Hematopoietic multipotent progenitor cell treated with erythropoietin and hydrocortisone succinate and interleukin-3 and kit ligand, for 17 days (in vitro differentiated cells): ENCODE measurements around the gene NCCRP1.
"Not testable (repeated sequence)": the region's sequence is repeated elsewhere in the genome, so short reads cannot be mapped to it uniquely, and the experiment has no call there.

Experiments used
- DNase-seq: peaks from one replicate; pipeline ENCODE4 v3.0.0-alpha.2; 2015; ENCODE audit warnings: low spot score

NCCRP1 gene

GRCh38 chr19:39208175-39208795 lies 11.5 kb downstream of the NCCRP1 start:
- no peak for DNase-seq

DNA sequence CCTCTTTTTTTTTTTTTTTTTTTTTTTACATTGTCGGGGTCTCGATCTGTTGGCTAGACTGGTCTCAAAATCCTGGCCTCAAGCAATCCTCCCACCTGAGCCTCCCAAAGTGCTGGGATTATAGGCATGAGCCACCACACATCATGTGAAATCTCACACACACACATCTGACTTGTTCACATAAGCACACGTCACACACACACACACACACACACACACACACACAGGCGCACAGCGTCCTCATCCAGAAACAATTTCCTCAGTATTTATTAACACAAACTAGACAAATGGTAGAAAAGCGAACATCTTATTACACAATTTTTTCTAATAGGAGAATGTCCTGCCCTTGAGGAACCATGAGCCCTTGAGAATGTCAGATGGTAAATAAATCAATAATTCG lies 12.4 kb downstream of the NCCRP1 start:
- DNase-seq, result no peak

DNA sequence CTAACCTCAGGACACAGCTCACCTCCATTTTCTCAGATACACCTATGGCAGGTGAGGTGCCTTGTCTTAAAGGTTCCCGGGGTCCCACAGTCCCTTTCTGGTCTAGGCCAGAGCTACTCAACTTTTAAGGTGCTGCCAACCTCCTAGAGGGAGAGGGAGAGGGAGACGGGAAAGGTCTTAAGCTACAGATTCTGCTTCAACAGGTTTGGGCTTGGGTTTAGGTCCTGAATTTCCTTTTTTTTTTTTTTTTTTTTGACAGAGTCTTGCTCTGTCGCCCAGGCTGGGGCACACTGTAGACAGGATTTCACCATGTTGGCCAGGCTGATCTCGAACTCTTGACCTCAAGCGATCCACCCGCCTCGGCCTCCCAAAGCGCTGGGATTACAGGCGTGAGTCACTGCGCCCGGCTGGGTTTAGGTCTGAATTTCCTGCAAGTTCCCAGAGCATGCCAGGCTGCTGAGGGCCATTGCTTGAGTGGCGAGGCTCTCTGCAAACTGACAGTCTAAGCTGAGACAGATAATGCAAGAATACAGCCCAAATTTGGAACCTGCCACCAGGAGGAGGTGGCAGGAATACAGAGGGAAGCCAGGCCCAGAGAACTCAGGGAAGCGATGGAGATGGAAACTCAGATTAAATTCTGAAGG lies 15.1 kb downstream of the NCCRP1 start:
- no peak for DNase-seq

- DNase-seq, result peak; percentile 35
These were observed 15.6 kb downstream of the NCCRP1 start for GRCh38 chr19:39212375-39212742.

- not testable (repeated sequence) for DNase-seq
These were observed 18.6 kb downstream of the NCCRP1 start for GRCh38 chr19:39215323-39215722.

GRCh38 chr19:39217094-39217493 lies 20.3 kb downstream of the NCCRP1 start:
- DNase-seq, result no peak

DNA sequence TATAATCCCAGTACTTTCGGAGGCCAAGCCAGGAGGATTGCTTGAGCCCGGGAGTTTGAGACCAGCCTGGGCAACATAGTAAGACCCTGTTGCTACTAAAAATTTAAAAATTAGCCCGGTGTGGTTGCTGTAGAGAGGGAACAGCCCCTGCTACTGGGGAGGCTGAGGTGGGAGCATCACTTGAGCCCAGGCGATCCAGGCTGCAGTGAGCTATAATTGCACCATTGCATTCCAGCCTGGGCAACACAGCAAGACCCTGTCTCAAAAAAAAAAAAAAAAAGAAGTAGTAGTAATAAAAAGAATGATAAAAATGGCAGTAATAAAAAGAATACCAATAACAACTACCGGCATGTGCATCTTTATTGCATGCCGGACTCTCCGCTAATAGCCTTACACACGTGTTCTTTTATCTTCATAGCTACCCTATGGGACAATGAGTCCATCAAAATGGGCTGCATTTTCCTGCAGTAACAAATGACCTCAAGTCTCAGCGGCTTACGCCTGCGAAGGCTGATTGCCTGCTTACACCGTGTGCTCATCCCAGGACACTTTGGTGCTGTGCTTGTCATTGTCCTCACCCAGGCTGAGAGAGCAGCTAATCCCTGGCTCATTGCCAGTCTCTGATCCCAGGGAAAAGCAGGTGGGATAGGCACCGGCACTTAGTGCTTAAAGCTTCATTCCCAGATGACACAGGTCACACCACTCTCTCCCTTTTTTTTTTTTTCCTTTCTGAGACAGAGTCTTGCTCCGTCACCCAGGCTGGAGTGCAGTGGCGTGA lies 21.7 kb downstream of the NCCRP1 start:
- no peak for DNase-seq

GRCh38 chr19:39219108-39219507 lies 22.3 kb downstream of the NCCRP1 start:
- DNase-seq, result not testable (repeated sequence)

GRCh38 chr19:39223703-39224279 lies 27.0 kb downstream of the NCCRP1 start:
- DNase-seq, result no peak

DNA sequence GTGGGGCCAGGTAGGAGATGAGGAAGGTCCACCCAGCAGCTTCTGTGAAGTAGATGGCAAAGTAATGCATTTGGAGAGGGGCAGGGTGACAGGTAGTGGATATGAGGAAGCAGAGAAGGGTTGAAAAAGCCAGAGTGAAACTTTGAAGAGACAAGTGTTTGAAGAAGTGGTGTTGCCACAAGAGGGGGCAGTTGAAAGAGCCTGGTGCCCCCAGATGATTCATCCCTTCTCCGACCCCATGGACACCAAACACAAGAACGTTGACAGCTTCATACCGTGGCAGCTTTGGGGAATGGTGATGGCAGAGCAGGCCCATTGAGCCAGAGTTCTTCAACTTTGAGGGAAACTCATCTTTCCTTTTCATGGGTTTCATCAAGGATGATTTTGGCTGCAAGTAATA lies 28.1 kb downstream of the NCCRP1 start:
- DNase-seq, result no peak

DNA sequence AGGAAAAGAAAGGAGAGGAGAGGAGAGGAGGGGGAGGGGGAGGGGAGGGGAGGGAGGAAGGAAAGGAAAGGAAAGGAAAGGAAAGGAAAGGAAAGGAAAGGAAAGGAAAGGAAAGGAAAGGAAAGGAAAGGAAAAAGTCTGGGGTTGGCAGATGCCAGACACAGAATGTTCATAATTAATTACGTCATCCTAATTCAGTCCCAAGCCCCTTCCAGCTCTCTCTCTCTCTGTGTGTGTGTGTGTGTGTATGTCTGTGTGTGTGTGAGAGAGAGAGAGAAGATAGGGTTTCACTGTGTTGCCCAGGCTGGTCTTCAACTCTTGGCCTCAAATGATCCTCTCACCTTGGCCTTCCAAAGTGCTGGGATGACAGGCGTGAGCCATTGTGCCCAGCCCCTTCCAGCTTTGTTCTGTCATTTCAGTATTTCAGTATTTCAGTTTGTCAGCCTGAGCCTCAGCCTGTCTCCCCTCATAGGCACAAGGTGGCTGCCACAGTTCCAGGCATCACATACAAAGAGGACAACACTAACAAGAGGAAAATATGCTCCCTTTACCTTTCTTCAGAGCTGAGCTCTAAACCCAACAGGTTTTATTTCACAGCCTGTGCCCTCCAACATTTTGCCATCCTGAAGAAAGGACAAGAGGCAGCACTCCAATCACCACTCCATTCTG lies 33.5 kb downstream of the NCCRP1 start:
- no peak for DNase-seq

GRCh38 chr19:39232708-39233107 lies 35.9 kb downstream of the NCCRP1 start:
- no peak for DNase-seq

GRCh38 chr19:39236527-39236926 lies 39.8 kb downstream of the NCCRP1 start:
- DNase-seq, result no peak

GRCh38 chr19:39237200-39238184 lies 40.7 kb downstream of the NCCRP1 start:
- DNase-seq, result no peak

GRCh38 chr19:39238209-39238608 lies 41.4 kb downstream of the NCCRP1 start:
- DNase-seq, result no peak

GRCh38 chr19:39238944-39239343 lies 42.2 kb downstream of the NCCRP1 start:
- no peak for DNase-seq

DNA sequence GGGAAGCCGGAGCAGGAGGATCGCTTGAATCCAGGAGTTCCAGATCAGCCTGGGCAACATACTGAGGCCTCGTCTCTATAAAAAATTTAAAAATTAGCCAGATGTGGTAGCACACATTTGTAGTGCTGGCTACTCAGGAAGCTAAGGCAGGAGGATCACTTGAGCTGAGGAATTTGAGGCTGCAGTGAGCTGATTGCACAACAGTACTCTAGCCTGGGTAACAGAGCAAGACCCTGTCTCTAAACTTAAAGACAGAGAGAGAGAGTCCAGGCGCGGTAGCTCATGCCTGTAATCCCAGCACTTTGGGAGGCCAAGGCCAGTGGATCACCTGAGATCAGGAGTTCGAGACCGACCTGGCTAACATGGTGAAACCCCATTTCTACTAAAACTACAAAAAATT lies 43.7 kb downstream of the NCCRP1 start:
- DNase-seq, result no peak

- DNase-seq, result not testable (repeated sequence)
These were observed 47.0 kb downstream of the NCCRP1 start for GRCh38 chr19:39243741-39244140.

GRCh38 chr19:39244410-39245100 lies 47.8 kb downstream of the NCCRP1 start, which contains the start of gene IFNL3:
Gene IFNL3 (minus strand): TSS chr19:39245006. CDS start chr19:39244967, 39 bp downstream.
- not testable (repeated sequence) for DNase-seq

GRCh38 chr19:39245166-39245565 lies 48.4 kb downstream of the NCCRP1 start:
- not testable (repeated sequence) for DNase-seq
